Left kidney (tissue), 2 donors: ENCODE results near the gene LTBP1. TPM values are rescaled to one million over a fixed set of nuclear protein-coding genes. Genes with fewer than 3 reads are reported as not detected.
"Not testable (repeated sequence)": the region's sequence is repeated elsewhere in the genome, so short reads cannot be mapped to it uniquely, and the experiment has no call there.

Source experiments
- DNase-seq: peaks from one replicate; pipeline ENCODE4 v3.0.0-alpha.2; 2013
- polyA plus RNA-seq: library from polyadenylated mRNA; unstranded; fragments of 120-200 nt; gene quantifications from one replicate; pipeline ENCODE4 v1.2.1, GENCODE V29; 2013; ENCODE audit not compliant: insufficient read length

Gene LTBP1
- polyA plus RNA-seq, 1 donor, result 85.2 TPM

DNA sequence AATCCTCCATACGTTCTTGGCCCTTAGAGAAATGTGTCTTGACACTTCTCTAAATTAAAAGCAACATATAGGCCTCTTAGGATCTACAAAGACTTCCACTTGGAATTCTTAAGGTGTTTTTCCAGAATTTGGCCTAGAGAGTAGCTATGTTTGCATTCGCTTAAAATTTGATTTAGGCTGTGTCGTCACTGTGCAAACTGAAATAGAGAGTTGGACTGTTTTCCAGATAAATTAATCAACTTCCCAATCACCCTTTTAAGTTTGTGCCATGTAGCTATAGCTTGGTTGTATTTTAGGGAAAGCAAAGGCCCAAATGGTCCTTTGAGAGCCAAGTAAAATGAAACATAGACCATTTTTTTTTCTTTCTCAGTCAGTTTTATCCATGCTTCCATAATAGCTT lies 401.1 kb downstream of the LTBP1 start:
- DNase-seq, result no peak

DNA sequence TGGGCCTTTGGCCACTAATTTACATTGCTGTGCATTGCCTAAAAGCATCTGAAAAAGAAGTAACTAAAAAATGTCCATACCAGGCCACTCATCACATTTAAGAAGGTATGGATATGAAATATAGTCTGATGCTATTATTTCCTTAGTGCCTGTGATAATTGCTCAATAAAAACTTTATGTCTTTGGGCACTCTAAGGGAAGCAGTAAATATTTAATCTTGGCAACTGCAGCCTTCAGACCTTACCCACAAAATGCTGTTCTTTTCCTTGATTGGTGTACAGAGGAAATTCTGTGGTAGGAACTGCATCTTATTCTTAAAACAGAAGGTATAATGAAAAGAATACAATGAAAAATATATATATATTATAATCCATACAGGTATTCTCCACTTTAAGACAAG lies 403.9 kb downstream of the LTBP1 start:
- DNase-seq, result no peak

DNA sequence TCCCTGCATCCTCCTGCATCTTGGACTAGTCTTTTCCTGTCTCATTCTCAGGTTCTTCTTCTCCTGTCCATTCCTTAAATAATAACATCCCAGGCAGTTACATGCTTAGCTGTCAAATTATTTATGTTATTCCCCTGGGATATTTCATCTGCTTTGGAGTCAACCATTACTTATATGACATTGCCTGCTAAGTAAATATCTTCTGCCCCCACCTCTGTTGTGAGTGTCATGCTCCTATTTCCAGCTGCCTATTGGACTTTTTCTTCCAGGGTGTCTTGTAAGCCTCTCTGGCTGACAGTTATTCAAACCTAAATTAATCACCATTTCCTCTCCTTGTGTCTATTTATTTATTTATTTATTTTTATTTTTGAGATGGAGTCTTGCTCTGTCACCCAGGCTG lies 405.0 kb downstream of the LTBP1 start:
- DNase-seq, result no peak

DNA sequence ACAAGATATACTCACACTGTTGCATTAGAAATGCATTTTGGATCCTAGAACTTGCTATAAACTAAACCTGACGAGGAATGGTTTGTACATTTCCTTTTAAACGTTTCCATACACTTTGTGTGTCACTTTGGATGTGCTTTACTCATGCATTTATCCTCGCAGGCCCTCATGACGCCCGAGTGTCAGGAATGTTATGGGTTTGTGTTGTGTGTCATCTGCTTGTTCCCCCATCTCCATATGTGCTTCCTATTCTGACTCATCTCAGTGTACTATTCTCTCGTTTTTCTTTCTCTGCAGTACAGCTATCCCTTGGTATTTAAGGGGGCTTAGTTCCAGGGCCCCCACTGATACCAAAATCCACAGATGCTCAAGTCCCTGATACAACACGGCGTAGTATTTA lies 408.2 kb downstream of the LTBP1 start:
- no peak for DNase-seq

DNA sequence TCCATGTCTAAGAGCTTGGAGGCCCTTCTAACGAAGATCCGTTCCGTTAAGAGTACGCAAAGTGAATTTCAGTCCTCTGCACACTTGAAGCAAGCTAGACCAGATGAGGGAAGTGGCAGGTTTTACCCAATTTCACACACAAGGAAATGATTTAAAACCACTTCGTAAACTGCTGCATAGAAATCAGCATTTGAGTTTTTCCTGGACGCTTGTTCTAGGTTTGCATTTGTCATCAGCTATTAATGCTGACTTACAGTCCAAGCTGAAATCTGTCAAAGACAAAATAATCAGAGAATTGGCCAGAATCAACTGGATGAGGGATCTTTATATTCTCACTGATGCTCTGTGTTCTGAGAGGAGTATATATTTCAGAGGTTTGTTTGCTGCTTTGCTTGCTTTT lies 412.1 kb downstream of the LTBP1 start:
- no peak for DNase-seq

DNA sequence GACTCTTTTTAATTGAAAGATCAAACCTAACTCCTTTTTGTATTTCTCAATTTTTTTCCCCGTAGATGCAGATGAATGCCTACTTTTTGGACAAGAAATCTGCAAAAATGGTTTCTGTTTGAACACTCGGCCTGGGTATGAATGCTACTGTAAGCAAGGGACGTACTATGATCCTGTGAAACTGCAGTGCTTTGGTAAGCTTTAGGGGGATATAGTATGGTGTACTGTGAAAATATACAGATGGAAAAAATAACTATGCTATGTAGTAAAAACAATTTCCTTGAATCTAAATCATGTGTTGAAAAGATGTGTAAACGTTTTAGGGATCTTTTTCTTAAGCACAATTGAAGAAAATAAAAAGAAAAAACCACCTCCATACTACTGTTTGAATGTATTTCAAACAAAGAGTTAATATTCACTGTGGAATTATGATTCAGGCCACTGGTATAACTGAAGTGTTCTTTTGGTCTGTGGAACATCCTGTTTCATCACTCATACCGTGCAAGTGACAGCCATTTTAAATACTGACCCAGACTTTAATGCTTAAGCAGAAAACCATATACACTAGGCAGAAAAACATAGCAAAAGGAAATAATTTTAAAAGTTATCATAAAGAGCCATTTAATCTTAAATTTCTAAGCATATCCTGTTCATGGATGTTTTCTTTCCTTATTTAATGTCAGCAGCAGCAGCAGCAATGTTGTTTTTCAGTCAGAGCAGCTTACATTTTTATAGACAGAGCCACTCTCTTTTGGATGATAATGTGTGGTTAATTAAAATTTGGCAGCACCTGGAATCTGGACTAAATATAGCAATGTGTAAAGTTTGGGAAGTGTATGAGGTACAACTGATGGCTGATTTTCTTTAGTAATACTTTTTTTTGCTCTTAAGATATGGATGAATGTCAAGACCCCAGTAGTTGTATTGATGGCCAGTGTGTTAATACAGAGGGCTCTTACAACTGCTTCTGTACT lies 416.9 kb downstream of the LTBP1 start:
- DNase-seq, result no peak

DNA sequence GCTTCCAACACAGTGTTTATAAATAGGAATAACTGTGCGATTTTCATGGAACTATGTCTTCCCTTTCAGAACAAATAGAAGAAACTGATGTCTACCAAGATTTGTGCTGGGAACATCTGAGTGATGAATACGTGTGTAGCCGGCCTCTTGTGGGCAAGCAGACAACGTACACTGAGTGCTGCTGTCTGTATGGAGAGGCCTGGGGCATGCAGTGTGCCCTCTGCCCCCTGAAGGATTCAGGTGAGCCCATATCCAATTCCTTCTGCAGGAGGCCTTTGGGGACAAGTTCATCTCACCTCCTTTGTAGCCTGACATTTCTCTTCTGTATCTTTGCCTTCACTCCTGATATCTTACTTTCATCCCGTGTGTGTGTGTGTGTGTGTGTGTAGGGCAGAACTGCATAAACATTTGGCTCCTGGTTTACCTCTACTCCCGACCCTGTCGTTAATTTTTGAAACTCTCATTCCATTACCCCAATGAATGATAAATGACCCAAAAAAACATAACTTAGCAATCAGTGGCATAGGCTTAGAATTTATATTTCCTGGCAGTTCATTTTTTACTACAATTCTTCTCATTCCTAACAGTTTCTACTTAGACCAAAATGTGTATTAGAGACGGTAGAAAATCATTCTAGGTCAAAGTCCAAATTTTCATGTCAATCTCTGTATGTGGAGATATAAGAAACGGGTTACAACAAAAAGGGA lies 418.7 kb downstream of the LTBP1 start:
- no peak for DNase-seq

DNA sequence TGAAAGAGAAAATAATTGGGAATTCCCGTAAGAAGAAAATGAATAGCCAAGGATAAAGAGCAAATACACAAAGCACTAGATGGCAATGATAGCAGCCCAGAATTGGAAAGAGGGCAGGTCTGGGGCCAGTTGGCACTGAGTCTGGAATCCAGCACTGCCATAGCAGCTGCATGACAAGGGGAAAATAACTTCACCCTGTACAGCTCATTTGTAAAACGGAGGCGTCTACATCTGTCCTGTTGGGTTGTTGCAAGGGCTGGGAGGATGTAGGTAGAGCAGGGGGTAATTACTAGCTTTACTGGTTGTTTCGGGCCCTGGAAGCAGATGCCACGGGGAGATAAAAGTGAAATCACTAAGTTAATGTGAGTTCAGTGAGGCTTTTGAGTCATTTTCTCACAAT lies 419.7 kb downstream of the LTBP1 start:
- DNase-seq, result no peak

DNA sequence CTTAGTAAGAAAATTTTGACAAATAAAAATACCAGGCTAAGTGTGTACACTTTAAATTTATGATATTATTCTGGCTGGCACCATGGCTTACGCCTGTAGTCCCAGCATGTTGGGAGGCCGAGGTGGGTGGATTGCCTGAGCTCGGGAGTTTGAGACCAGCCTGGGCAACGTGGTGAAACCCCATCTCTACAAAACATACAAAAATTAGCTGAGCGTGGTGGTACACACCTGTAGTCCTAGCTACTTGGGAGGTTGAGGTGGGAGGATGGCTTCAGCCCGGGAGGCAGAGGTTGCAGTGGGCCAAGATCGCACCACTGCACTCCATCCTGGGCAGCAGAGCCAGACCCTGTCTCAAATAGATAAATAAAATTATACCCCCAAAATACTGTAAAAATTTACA lies 421.8 kb downstream of the LTBP1 start:
- DNase-seq, result not testable (repeated sequence)

DNA sequence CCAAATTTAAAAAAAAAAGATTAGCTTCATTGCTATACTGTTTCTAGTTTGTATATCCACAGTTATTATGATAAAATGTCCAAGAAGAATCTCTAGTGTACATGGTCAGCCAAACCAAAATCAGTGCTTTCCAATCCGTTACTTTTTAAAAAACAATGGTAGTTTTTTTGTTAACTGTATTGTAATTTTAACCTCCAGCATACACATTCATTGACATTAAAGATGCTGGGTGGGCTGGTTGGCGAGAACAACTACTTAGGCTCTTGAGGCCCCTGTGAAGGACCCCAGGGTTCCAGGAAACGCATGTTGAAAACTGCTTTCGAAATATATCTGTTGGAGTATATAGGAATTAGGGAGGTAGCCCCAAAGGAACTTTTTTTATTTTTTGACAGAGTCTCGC lies 422.4 kb downstream of the LTBP1 start:
- no peak for DNase-seq

DNA sequence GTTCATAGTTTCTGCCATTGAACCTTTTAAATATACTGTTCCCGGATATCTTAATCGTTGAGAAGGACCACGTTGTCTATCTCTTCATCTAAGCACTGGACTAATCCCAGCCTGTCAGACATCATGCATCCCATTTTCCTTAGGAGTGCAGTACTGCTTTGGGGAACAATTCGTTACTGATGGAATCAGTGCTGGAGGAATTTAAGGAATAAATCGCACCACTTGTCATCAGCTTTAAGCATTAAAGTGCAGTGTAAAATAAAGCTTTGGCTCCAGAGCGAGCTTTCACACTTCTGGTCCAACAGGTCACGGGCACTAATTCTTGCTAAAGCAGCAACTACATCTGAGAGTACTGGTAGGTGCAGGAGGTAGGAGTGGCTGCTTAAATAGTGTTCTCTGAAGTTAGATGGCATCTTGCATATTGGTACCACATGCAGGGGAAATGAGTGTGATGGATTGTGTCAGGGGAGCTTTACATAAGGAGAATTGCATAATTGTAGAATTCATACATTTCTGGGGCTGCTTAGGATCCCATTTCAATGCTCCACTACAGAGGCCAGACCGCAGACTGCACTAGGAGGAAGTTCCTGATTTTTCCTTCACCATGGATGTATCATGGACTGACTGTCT lies 424.0 kb downstream of the LTBP1 start:
- DNase-seq, result no peak

DNA sequence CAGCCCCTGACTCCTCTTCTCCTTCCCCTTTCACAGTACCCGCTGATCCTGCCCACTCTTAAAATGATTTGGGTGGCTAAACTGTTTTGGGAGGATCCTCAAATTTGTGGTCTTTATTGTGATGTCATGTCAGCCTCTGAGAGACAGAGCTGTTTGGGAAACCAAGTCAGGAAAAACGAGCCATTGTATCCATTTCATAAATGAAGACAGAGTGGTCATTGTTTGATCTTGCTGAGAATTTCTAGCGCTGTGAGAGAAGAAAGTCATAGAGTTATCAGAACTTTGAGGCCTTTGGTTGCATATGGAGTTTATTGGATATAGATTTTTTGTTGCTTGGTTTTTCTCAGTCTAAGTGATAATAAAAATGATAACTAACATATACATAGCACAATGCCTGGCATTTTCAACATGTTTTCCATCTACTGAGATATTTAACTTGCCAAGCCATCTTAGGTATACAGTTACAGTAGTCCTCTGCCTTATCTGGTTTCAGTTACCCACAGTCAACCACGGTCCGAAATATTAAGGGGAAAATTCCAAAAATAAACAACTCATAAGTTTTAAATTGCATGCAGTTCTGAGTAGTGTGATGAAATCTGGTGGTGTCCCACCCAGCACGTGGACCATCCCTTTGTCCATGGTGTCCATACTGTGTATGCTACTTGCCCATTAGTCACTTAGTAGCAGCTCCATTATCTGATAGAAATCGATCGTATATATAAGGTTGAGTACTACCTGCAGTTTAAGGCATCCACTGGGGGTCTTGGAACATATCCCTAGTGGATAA lies 424.7 kb downstream of the LTBP1 start:
- no peak for DNase-seq

DNA sequence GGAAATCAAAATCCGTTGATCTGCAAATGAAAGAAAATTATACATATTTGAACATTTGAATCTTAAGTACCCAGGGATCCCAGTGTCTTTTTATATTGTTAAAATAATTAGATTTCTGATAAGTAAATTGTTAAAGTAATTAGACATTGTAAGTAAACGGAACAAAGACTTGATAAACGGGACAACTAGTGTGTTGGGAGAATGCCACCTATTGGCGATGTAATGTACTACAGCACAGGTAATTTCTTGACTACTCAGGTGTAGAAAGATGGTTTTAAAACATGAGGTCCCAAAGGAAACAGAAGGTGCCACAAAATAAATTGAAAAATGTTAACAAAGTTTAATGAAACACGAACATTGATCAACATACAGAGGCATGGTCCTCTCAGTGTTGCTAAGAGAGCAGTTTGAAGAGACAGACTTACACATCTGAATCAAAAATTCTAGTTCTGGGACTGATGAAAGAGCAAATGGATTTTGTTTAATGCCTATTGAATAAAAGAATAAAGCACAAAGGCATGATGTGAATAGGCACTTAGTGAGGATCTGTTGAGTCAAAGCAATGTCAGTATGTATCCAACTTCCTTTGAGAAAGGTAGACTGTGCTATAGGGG lies 426.3 kb downstream of the LTBP1 start:
- DNase-seq, result peak; percentile 50

DNA sequence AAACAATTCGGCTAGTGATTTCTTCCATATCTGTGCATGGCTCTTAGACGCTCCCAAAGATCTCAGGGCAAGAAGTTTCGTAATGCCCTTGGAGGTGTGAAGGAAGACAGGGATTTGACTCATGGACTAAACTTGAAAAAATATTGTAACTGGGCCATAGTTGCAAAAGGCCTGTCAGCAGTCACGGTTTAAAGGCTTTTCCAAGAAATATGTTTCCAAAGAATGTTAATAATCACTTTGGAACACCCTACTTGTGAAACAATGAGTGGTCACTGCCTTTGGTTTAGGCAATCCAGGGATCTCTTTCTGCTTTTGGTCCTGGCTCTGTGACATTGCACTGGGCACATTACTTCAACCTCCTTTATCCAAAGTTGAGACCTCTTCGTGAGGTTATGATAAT lies 427.2 kb downstream of the LTBP1 start:
- DNase-seq, result no peak

DNA sequence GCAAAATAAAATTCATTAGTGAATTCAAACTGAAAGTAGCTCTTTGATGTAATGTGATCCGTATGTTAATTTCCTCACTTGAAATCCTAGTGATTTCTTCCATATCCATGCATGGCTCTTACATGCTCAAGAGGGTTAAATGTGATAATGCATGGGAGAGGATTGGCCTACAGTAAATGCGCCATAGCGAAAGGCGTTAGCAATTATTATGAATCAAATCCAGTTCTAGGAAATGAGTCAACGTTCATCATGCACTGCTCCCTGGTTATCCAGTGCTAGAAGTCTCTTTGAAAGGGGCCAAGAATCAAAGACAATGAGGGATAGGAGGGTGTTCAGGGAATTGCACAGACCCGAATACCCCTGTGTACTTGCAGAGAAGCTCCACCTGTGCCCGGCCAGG lies 428.3 kb downstream of the LTBP1 start:
- no peak for DNase-seq

DNA sequence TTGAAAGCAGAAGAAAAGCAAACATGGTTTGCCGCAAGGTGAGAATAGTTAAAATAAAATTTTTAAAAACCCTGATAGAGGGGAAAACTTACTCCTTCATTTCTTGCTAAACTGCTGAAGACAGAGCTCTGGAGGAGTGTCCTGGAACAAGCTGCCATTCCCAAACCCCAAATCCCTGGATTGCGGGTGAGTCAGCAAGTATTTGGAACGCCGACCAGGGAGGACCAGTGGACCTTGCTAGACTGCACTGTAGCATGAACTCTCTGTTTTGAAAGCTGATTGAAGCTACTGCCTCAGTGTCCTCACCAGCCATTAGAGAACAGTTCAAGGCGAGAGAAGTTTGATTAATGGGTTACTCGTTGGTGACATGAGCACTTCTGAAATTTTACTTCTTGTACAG lies 430.3 kb downstream of the LTBP1 start:
- DNase-seq, result no peak

DNA sequence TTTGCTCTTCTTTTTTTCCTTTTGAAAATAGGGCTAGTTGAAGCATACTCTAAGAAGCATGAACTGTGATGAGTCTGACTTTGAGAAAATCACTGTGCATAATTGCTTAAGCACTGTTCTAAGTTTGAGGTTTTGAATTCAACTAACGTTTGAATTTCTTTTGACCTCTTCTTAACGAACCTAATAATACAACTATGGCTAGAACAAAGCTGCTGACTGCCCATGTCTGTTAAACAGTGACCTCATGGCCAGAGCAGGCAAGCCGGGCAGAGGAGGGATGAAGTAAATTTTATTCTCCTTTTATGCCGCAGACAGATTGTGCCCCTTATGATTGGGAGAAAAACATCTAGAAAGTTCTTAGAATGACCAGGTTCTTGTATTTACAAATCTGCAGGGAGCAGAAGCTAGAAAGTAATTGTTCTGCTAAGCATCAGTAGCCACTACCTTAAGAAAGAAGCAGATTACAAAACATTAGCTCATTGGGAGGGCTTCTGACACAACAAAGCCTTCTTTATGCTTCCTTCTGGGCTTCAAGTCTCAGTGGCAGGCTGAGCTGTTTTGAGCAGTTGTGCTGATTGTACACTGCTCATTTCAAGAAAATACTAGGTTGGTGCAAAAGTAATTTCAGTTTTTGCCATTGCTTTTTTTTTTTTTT lies 431.9 kb downstream of the LTBP1 start:
- no peak for DNase-seq

DNA sequence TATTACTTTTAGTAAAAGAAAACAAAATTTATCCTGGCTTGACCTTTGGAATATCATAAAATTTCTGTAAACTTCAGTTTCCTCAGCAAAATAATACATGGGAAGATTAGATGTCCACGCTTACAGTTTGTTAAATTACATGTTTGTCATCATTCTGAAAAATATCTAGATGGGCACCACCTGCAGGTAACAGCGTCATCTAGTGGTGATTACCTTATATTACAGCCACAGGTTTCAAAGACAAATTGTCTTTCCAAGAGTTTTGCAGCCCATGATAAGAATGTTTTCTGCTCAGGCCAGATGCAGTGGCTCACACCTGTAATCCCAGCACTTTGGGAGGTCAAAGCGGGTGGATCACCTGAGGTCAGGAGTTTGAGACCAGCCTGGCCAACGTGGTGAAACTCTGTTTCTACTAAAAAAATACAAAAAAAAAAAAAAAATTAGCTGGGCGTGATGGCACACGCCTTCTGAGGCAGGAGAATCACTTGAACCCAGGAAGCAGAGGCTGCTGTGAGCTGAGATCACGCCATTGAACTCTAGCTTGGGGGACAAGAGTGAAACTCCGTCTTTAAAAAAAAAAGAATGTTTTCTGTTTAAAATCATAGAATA lies 433.4 kb downstream of the LTBP1 start:
- DNase-seq, result no peak

DNA sequence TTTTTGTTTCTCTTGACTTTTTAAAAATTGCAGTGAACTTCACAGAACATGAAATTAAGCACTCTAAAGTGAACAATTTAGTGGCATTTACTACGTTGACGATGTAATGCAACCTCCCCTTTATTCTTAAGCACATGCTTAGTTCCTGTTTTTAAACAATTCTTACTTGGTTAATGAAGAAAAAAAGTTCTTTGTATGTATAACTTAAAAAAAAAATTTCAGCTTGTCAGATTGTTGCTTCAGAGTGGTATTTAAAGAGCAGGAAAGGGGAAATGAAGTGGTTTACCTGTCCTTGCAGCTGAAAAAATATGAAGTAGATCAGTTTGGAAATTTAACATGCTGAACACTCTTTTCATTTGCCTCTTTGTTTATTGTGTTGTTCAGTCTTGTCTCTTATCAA lies 434.0 kb downstream of the LTBP1 start:
- DNase-seq, result no peak

DNA sequence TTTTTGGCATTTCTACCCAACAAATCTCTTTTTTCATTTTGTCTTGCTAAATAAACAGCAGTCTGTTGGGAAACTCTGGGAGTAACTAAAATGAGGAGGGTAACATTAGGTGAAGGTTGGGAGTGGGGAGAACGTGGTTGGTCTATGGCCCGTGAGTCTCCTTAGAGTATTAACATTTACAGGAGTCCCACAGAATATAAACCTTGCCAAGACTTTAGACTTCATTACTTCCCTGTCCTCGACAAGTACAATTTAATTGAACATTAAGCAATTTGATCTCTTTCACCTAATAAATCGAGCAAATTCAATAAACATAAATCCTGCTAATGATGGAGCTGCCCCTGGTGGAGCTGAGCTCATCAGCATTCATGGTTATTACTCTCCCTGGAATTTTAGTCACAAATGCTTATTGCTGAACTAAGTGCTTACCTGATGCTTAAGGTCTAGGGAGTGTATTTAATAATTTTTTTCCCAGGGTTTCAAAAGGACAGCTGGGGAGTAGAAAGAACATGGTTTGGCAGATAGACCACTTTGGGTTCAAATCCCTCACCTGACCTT lies 434.6 kb downstream of the LTBP1 start:
- DNase-seq, result no peak
